Central memory CD8-positive, alpha-beta T cell (primary cell): ENCODE measurements around the gene PGPEP1.
A peak's percentile ranks its signal among the peaks of the same experiment; 100 is the strongest.
"Not testable (repeated sequence)": the region's sequence is repeated elsewhere in the genome, so short reads cannot be mapped to it uniquely, and the experiment has no call there.

ENCODE experiments used
- ATAC-seq: fragments of 150-1000 bp; cut with Tn5 transposase; replicated peaks from 2 replicates; pipeline ENCODE4 v1.10.0; 2022; ENCODE audit warnings: mild to moderate bottlenecking, moderate FRiP score, moderate number of reproducible peaks; ENCODE audit not compliant: poor library complexity, severe bottlenecking; ENCODE audit errors: extremely low read depth
- DNase-seq, 2 donors: peaks; one replicate each; pipeline ENCODE4 v3.0.0; 2021; ENCODE audit warnings: low spot score in 2 of 2
- H3K27ac Mint-ChIP-seq: one replicate; pipeline ENCODE4 v1.8.0; 2022; ENCODE audit warnings: low read depth, mild to moderate bottlenecking, moderate library complexity, mixed read lengths
- H3K27me3 Mint-ChIP-seq: one replicate; pipeline ENCODE4 v1.8.0; 2022; ENCODE audit warnings: mixed read lengths
- H3K36me3 Mint-ChIP-seq: one replicate; pipeline ENCODE4 v1.8.0; 2022; ENCODE audit warnings: mild to moderate bottlenecking, moderate library complexity, mixed read lengths; ENCODE audit not compliant: insufficient read depth
- H3K4me1 Mint-ChIP-seq: one replicate; pipeline ENCODE4 v1.8.0; 2022; ENCODE audit warnings: mixed read lengths
- H3K4me3 Mint-ChIP-seq: one replicate; pipeline ENCODE4 v1.8.0; 2022; ENCODE audit warnings: mild to moderate bottlenecking, moderate library complexity, mixed read lengths
- H3K9me3 Mint-ChIP-seq: one replicate; pipeline ENCODE4 v1.8.0; 2022; ENCODE audit warnings: mixed read lengths

Gene PGPEP1

DNA sequence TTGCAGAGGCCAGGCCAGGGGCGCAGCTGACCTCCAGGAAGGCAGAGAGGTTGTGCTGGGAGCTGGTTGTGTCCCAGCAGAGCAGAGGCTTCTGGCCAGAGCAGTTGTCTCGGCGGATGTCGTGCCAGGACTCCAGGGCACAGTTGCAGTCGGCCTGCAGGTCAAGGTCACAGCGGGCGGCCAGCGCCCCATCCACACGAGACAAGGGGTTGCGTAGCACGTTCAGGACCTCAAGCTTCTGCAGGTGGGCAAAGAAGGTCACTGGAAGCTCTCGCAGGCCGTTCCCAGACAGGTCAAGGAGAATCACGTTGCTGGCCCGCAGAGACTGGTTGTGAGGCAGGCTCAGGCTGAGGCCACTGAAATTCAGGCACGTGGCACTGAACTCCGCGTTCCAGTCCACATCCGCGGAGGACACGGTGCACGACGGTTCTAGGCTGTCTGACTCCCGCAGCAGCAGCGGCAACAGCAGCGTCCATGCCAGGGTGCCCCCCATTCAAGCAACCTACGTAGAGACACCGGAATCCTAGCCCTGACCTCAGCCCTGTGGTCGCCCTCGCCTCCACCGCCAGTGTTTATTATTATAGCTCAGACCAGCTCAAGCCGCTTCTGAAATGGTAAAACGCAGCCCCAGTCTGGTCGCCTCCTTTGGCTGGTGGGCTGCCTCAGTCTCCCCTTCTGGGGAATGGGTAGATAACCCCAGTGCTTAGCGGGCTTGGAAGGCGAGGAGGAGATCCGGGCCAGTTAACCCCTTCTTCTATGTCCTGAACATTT is 56.3 kb downstream of the PGPEP1 start:
- DNase-seq (no peak), ATAC-seq (no peak)
- Mint-ChIP-seq H3K9me3 (no peaks in the 10 kb centered on the region), H3K27ac (no peak overlapping the region), H3K4me3 (no peak overlapping the region), H3K36me3 (no peaks in the 10 kb centered on the region), H3K4me1 (peaks cover 5% of the 10 kb centered on the region), H3K27me3 (peaks cover 20% of the 10 kb centered on the region)

DNA sequence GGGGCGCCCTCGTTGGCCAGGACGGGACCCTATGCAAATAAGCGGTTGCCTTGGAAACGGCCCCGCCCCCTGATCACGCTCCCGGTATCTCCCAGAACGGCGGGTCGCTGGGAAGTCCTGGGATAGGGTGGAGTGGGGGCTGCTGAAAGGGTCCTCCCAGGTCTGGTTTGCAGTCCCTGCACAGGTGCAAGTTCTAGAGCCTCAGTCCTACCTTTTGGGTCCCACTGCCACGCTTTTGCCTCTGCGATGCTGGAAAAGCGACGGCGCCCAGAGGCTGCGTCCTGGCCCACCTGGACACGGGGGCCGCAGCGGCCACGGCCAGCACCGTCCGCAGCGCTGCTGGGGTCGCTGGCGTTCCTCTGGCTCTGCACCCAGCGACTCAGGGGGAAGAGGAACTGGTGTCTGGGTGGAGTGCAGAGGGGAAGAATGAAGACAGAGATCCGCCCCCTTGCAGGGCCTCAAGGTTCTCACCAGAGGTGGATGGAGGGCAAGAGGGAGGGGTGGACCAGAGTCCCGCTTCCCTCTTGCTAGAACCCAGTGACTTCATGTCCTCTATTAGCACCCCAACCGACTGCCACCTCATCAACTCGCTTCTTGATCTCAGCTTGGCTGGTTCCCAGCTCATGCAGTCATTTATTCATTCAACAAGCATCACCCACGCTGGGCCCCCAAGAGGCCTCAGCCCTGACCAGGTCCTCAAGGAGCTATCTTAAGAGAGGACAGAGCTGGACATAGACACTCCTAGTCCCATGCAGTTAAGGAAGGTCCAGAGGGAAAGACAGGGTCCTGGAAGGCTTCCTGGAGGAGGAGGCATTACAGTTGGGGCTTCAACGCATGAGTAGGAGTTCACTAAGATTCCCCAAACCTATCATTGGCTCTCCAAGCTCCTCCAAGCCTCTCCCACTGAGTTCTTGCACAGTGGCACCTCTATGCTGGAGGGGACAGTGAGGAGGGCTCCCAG is 57.1 kb downstream of the PGPEP1 start, which contains the start of gene LRRC25:
TSS of gene LRRC25 (minus strand) at position 381 of the 961 bp plus-strand sequence. CDS start 659 bp downstream, outside the sequence.
- no peaks in the 10 kb centered on the region for H3K36me3 Mint-ChIP-seq
- H3K27me3 Mint-ChIP-seq: peaks cover 26% of the 10 kb centered on the region
- DNase-seq (no peak), ATAC-seq (peak; percentile 54)
- no peak within 1 kb of the TSS for H3K4me3 Mint-ChIP-seq
- peaks cover 5% of the 10 kb centered on the region for H3K4me1 Mint-ChIP-seq
- no peaks in the 10 kb centered on the region for H3K9me3 Mint-ChIP-seq
- H3K27ac Mint-ChIP-seq: no peak within 1 kb of the TSS

DNA sequence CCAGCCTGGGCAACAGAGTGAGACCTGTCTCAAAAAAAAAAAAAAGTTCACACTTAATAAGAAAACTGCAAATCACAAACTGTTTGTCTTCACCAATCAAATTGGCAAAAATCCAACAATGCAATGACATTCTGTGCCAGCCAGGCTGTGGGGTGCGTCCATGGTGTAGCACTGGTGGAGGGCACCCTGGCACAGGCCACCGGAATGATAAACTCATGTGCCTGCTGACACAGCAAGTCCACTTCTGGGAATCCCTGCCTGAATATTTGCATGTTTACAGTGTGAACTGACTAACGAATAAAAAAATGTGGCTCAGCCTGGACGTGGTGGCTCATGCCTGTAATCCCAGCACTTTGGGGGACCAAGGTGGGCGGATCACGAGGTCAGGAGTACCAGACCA is 58.6 kb downstream of the PGPEP1 start:
- H3K27ac Mint-ChIP-seq: no peak overlapping the region
- H3K4me3 Mint-ChIP-seq: no peak overlapping the region
- no peaks in the 10 kb centered on the region for H3K9me3 Mint-ChIP-seq
- DNase-seq (no peak), ATAC-seq (no peak)
- peaks cover 35% of the 10 kb centered on the region for H3K27me3 Mint-ChIP-seq
- H3K36me3 Mint-ChIP-seq: no peaks in the 10 kb centered on the region
- H3K4me1 Mint-ChIP-seq: peaks cover 5% of the 10 kb centered on the region

DNA sequence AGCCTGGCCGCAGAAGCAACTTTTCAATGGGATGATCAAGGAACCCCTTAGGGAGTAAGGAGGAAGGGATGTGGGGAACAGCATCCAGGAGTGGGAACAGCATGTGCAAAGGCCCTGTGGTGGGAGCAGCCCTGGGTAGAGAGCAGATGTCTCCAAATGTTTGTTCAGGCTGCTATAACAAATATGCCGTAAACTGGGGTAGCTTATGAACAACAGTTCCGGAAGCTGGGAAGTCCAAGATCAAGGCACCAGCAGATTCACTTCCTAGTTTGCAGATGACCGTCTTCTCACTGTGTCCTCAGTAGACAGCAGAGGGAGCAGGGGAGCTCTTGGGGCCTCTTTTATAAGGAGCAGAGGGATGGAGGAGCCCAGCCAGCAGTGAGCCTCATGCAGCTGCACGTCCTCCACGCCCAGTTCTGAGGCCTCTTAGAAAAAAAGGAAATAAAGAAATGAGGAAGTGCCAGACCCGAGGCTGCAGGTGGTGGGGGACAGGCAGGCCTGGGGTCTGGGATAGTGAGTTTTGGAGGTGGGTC is 61.2 kb downstream of the PGPEP1 start:
- Mint-ChIP-seq H3K27me3 (peaks cover 35% of the 10 kb centered on the region), H3K27ac (peak overlapping the region; percentile 75), H3K4me3 (no peak overlapping the region), H3K9me3 (no peaks in the 10 kb centered on the region), H3K36me3 (no peaks in the 10 kb centered on the region), H3K4me1 (peaks cover 5% of the 10 kb centered on the region)
- peak; percentile 52 for ATAC-seq
- DNase-seq: no peak

DNA sequence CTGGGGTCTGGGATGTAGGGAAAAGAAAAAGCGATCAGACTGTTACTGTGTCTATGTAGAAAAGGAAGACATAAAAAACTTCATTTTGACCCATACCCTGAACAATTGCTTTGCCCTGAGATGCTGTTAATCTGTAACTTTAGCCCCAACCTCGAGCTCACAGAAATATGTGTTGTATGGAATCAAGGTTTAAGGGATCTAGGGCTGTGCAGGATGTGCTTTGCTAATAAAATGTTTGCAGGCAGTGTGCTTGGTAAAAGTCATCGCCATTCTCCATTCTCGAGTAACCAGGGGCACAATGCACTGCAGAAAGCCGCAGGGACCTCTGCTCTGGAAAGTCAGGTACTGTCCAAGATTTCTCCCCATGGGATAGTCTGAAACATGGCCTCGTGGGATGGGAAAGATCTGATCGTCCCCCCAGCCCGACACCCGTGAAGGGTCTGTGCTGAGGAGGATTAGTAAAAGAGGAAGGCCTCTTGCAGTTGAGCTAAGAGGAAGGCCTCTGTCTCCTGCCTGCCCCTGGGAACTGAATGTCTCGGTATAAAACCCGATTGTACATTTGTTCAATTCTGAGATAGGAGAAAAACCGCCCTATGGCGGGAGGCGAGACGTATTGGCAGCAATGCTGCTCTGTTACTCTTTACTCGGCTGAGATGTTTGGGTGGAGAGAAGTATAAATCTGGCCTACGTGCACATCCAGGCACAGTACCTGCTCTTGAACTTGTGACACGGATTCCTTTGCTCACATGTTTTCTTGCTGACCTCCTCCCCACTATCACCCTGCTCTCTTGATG is 62.3 kb downstream of the PGPEP1 start:
- ATAC-seq, H3K9me3 Mint-ChIP-seq, H3K4me3 Mint-ChIP-seq, H3K36me3 Mint-ChIP-seq, DNase-seq, H3K4me1 Mint-ChIP-seq: not testable (repeated sequence)
- Mint-ChIP-seq H3K27me3 (peaks cover 31% of the 10 kb centered on the region), H3K27ac (peak overlapping the region; percentile 52)

DNA sequence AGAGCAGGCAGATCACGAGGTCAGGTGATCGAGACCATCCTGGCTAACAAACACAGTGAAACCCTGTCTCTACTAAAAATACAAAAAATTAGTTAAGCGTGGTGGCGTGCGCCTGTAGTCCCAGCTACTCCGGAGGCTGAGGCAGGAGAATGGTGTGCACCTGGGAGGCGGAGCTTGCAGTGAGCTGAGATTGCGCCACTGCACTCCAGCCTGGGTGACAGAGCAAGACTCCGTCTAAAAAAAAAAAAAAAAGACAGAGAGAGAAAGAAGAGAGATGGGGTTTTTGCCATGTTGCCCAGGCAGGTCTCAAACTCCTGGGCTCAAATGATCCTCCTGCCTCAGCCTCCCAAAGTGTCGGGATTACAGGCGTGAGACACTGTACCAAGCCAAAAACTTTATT is 65.4 kb downstream of the PGPEP1 start:
- ATAC-seq, H3K4me3 Mint-ChIP-seq, H3K4me1 Mint-ChIP-seq, H3K9me3 Mint-ChIP-seq, DNase-seq, H3K36me3 Mint-ChIP-seq, H3K27ac Mint-ChIP-seq: not testable (repeated sequence)
- H3K27me3 Mint-ChIP-seq: peaks cover 23% of the 10 kb centered on the region

DNA sequence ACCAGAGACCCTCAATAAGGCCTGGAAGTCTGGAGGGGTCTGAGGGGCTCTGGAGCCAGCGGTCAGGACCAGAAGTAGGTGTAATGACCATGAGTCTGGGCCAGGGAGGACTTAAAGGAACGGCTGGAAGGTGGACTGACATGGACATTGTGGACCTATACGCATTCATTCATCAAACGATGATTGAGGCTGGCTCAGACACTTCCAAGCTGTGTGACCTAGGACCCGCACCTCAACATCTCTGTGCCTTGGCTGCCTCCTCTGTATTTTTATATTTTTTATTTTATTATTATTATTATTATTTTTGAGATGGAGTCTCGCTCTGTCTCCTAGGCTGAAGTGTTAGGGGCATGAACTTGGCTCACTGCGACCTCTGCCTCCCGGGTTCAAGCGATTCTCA is 66.4 kb downstream of the PGPEP1 start:
- Mint-ChIP-seq H3K4me1 (peaks cover 7% of the 10 kb centered on the region), H3K4me3 (no peak overlapping the region), H3K27me3 (peaks cover 14% of the 10 kb centered on the region), H3K27ac (no peak overlapping the region), H3K9me3 (no peaks in the 10 kb centered on the region), H3K36me3 (peaks cover 1% of the 10 kb centered on the region)
- DNase-seq (no peak), ATAC-seq (no peak)

DNA sequence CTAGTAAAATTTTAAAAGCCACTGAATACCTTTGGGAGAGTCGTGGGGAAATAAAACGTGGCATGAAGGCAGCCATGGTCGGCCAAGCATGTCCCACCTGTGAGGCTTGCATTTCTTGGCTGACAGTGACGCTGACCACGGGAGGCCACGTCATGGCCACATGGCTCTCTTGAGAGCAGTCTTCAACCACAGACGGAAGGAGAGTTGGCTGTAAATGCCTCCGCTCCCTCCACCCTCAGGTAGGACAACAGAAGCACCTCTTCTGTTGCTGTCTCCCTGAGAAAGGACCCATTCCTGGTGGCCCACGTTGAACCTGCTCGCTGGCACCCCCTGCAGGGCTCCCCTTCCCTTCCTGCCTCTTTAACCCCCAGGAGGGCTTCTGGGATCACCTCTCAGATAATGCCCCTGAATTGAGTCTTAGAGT is 67.7 kb downstream of the PGPEP1 start:
- Mint-ChIP-seq H3K27ac (no peak overlapping the region), H3K27me3 (peaks cover 5% of the 10 kb centered on the region), H3K4me3 (no peak overlapping the region), H3K4me1 (peaks cover 7% of the 10 kb centered on the region), H3K9me3 (no peaks in the 10 kb centered on the region), H3K36me3 (peaks cover 1% of the 10 kb centered on the region)
- ATAC-seq: no peak
- no peak for DNase-seq

DNA sequence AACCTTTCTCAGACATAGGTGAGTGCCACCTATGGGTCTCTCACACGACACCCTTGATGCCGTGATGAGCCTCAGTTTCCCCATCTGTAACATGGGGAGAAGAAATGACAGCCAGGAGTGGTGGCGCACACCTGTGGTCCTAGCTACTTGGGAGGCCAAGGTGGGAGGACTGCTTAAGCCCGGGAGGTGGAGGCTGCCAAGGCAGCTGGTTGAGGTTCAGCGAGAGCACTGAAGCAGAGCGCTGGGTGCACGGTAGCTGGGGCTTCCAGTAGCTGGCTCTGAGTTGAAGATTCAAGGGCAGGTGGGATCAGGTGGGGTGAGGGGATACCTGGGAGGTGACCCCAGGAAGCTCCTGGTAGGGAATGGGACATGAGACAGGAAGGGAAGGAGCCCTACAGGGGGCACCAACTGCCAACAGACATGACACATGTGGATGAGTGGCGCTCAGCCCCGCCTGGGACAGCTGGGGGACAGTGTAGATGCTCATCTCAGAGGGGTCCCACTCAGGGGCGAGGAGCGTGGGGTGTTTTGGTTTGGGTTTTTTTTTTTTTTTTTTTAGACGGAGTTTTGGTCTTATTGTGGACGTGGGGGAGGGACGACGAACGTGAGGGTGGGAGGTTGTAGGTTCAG is 72.3 kb downstream of the PGPEP1 start:
- no peaks in the 10 kb centered on the region for H3K27me3 Mint-ChIP-seq
- DNase-seq: no peak
- no peaks in the 10 kb centered on the region for H3K9me3 Mint-ChIP-seq
- no peak for ATAC-seq
- peaks cover 5% of the 10 kb centered on the region for H3K36me3 Mint-ChIP-seq
- H3K27ac Mint-ChIP-seq: no peak overlapping the region
- H3K4me3 Mint-ChIP-seq: no peak overlapping the region
- H3K4me1 Mint-ChIP-seq: peaks cover 31% of the 10 kb centered on the region

DNA sequence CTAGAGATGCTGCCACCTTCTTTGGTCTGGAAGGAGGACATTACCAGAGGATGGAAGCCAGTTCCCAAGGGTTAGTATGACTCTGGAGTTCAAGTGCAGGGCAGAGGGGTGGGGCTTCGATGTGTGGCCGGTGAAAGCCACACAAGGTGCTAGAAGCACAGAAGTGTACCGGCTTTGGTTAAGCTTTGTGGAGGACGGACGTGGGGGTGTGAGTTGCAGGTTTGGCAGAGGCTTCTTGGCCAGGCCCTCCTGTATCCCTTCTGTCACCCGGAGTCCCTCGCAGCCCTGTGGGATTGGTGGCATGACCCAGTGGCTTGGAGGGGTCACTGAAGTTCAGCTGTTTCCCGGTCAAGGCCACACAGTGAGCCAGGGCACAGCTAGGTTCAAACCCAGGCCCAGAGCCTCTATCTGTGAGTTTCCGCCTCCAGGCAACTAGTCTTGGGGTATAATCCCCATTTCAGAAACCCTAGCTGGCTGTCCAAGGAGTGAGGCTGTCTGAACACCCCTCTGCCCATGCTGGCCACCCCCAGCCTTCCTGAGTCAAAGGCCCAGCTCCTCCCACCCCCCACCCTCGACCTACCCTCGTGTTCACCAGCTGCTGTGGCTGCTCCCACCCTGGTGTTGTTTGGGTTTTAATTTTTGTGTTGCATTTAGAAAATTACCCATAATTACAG is 74.2 kb downstream of the PGPEP1 start:
- DNase-seq: no peak
- Mint-ChIP-seq H3K27me3 (no peaks in the 10 kb centered on the region), H3K4me3 (peak overlapping the region; percentile 34), H3K9me3 (no peaks in the 10 kb centered on the region), H3K27ac (peak overlapping the region; percentile 53), H3K4me1 (peaks cover 44% of the 10 kb centered on the region), H3K36me3 (peaks cover 17% of the 10 kb centered on the region)
- ATAC-seq: no peak

DNA sequence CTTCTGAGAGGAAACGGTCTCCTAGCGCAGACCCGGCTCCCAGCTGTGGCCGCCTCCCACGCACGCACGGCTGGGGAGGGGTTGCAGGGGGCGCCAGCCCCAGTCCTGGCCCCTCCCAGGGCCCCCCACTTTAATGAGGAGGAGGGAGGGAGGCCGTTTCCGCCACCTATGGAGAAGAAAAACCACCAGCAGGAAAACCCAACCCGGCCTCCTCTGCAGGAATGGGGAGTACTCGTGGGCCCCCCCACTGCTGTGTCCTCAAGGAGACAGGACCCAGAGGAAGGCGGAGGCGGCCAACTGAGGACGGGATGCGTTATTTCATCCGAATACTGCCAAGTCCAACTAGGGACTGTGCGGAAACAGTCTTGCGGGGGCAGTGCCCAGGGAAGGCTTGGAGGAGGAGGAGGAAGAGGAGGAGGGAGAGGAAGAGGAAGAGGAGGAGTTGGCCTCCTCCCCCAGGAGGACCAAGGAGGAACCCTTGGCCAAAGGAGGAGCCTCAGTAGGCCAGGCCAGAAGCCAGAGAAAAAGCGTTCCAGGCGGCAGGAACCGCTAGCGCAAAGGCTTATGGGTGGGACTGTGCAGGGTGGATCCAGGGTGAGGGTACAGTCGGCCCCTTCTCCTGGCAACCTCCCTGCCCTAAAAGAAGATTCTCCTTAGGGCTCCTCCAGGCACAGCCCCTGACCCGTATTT is 74.9 kb downstream of the PGPEP1 start:
- no peaks in the 10 kb centered on the region for H3K9me3 Mint-ChIP-seq
- H3K27me3 Mint-ChIP-seq: no peaks in the 10 kb centered on the region
- peaks cover 22% of the 10 kb centered on the region for H3K36me3 Mint-ChIP-seq
- no peak for DNase-seq
- H3K4me3 Mint-ChIP-seq: no peak overlapping the region
- H3K4me1 Mint-ChIP-seq: peaks cover 48% of the 10 kb centered on the region
- peak overlapping the region; percentile 53 for H3K27ac Mint-ChIP-seq
- no peak for ATAC-seq
